ENCODE measurements around the gene SLC12A8.

SLC12A8 gene

DNA sequence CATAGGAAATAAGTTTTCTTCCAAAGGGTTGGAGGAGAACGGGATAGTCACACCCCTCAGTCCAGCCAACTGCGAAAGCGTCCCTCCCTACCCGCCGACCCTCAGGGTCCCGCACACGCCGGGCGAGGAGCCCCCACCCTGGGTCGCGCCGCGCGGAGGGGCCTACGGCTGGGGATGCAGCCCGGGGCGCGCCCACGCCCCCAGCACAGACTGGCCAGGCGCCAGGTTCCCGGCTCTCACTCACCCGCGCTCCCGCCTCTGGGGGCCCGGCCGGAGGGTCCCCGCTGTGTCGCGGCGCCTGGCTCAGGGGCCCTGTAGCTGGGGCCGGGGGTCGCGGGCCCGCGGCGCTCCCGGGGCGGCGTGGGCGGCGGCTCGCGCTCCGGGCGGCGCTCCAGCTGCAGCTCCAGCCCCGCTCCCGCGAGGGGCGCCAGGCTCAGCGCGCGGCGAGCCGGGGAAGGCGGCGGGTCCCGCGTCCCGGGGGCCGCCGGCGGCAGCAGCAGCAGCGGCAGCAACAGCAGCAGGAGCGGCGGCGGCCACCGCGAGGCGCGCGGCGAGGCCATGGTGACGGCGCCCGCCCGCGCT, 157.1 kb downstream of the SLC12A8 start:
- ChIA-PET CTCF (no interaction called here), POLR2A (no interaction called here)
- no peaks in the 10 kb centered on the region for H3K9me3 ChIP-seq (ENCODE audit: control extremely low read depth in 1 of 5, control insufficient read depth in 4 of 5, insufficient read depth in 2 of 5, low read depth in 1 of 5, low read length in 4 of 5)
- no peak overlapping the region for H3K27ac ChIP-seq (ENCODE audit: insufficient read depth in 1 of 2, low read depth in 1 of 2, low read length in 2 of 2, poor library complexity in 1 of 2, severe bottlenecking in 2 of 2)
- H3K4me3 ChIP-seq (ENCODE audit: control insufficient read depth in 1 of 7, extremely low read depth in 1 of 7, insufficient read depth in 4 of 7, low read depth in 2 of 7, low read length in 6 of 7): peak overlapping the region; percentile 54 to 97 (median 87)
- H3K27me3 ChIP-seq (replicated peaks in 2 of 5; ENCODE audit: control insufficient read depth in 4 of 5, insufficient read depth in 5 of 5, low read length in 4 of 5): peaks cover 0 to 4% (median 0%) of the 10 kb centered on the region in 5 experiments
- DNase-seq: peak; percentile 36 to 65 (median 41)
- 0% methylated on average over 66 of the region's 78 CpGs for WGBS (ENCODE audit: insufficient coverage)
- no peaks in the 10 kb centered on the region for H3K36me3 ChIP-seq (ENCODE audit: control insufficient read depth in 4 of 4, insufficient read depth in 4 of 4, low read length in 3 of 4)
- peaks cover 2 to 45% (median 35%) of the 10 kb centered on the region in 4 experiments for H3K4me1 ChIP-seq (ENCODE audit: control extremely low read depth in 1 of 4, control insufficient read depth in 4 of 4, insufficient read depth in 4 of 4, low read length in 3 of 4)

DNA sequence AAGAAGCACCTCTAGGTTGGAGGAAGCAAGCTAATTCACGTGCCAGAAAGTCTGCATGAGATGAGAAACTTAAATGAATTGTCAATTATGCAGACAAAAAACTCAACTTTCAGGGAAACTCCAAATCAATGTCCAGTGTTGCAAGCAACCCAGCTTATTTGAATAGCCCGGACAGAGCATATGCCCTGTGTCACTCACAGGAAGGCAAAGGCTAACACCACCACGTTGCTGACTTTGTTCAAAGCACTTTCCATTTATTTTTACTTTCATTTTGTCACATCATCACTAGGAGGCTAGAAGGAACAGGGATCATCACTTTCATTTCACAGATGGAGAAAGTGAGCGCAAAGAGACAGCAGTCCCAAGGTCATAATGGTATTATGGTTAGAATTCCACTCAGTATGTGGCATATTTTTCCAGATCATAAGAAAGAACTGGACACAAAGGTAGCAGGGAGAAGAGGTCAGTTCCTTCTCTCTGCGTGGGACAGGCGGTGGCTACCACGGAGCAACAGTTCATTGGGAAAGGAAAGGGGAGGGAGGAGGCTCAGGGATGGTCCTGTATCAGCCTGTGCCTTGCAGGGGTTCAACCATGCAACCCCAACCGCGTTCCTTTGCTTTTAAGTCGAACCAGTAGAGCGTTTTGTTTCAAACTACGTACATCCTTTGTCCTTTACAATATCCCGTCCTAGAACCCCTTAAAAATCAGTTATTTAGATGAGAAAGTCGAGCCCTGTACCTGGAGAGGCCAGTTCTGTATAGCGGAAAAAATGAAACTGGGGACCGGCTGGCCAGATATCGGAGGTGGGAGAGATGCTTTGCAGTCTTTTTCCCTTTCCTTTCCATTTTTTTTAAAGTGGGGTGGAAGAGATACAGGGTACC, 157.9 kb downstream of the SLC12A8 start:
- no peaks in the 10 kb centered on the region for H3K36me3 ChIP-seq (ENCODE audit: control insufficient read depth in 4 of 4, insufficient read depth in 4 of 4, low read length in 3 of 4)
- CTCF ChIA-PET: interaction anchor here (1.3 kb wide), 1 partner anchor 9 kb away, joined by 4 read pairs; no protein-coding TSS in a partner anchor
- H3K9me3 ChIP-seq (ENCODE audit: control extremely low read depth in 1 of 5, control insufficient read depth in 4 of 5, insufficient read depth in 2 of 5, low read depth in 1 of 5, low read length in 4 of 5): no peaks in the 10 kb centered on the region
- DNase-seq: peak; percentile 40 to 70 (median 61)
- peaks cover 0 to 2% (median 0%) of the 10 kb centered on the region in 5 experiments for H3K27me3 ChIP-seq (replicated peaks in 2 of 5; ENCODE audit: control insufficient read depth in 4 of 5, insufficient read depth in 5 of 5, low read length in 4 of 5)
- POLR2A ChIA-PET: no interaction called here
- no peak overlapping the region for H3K27ac ChIP-seq (ENCODE audit: insufficient read depth in 1 of 2, low read depth in 1 of 2, low read length in 2 of 2, poor library complexity in 1 of 2, severe bottlenecking in 2 of 2)
- H3K4me1 ChIP-seq (ENCODE audit: control extremely low read depth in 1 of 4, control insufficient read depth in 4 of 4, insufficient read depth in 4 of 4, low read length in 3 of 4): peaks cover 2 to 45% (median 35%) of the 10 kb centered on the region in 4 experiments
- WGBS (ENCODE audit: insufficient coverage): 1% methylated on average over 10 of the region's 17 CpGs
- peak overlapping the region; percentile 54 to 97 (median 87) for H3K4me3 ChIP-seq (ENCODE audit: control insufficient read depth in 1 of 7, extremely low read depth in 1 of 7, insufficient read depth in 4 of 7, low read depth in 2 of 7, low read length in 6 of 7)

DNA sequence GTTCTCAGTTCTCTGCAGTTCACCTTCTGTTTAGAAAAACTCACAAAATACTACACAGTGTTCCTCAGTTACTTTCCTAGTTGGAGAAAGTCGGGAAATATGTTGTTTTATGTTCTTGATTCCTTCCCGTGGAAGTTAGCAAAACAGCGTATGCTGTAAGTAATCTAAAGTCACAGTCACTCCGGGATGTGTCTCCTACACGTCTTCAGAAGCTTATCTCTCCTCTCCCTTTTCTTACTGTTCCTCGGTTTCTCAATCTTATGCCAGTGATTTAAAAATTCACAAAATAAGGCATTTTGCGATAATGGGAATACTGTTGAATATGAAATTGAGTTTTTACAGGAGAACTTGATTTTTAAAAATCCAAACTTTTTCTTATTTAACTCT, 158.5 kb downstream of the SLC12A8 start:
- ChIA-PET CTCF (interaction anchor here (1.3 kb wide), 1 partner anchor 9 kb away, joined by 4 read pairs; no protein-coding TSS in a partner anchor), POLR2A (no interaction called here)
- H3K27me3 ChIP-seq (replicated peaks in 2 of 5; ENCODE audit: control insufficient read depth in 4 of 5, insufficient read depth in 5 of 5, low read length in 4 of 5): peaks cover 0 to 2% (median 0%) of the 10 kb centered on the region in 5 experiments
- WGBS (ENCODE audit: insufficient coverage): 90% methylated on average over 5 of the region's 7 CpGs
- H3K4me1 ChIP-seq (ENCODE audit: control extremely low read depth in 1 of 4, control insufficient read depth in 4 of 4, insufficient read depth in 4 of 4, low read length in 3 of 4): peaks cover 2 to 45% (median 35%) of the 10 kb centered on the region in 4 experiments
- no peak overlapping the region for H3K27ac ChIP-seq (ENCODE audit: insufficient read depth in 1 of 2, low read depth in 1 of 2, low read length in 2 of 2, poor library complexity in 1 of 2, severe bottlenecking in 2 of 2)
- H3K36me3 ChIP-seq (ENCODE audit: control insufficient read depth in 4 of 4, insufficient read depth in 4 of 4, low read length in 3 of 4): no peaks in the 10 kb centered on the region
- H3K9me3 ChIP-seq (ENCODE audit: control extremely low read depth in 1 of 5, control insufficient read depth in 4 of 5, insufficient read depth in 2 of 5, low read depth in 1 of 5, low read length in 4 of 5): no peaks in the 10 kb centered on the region
- H3K4me3 ChIP-seq (ENCODE audit: control insufficient read depth in 1 of 7, extremely low read depth in 1 of 7, insufficient read depth in 4 of 7, low read depth in 2 of 7, low read length in 6 of 7): peak overlapping the region in 6 of 7 experiments; percentile 67 to 97 (median 89)
- DNase-seq: no peak

DNA sequence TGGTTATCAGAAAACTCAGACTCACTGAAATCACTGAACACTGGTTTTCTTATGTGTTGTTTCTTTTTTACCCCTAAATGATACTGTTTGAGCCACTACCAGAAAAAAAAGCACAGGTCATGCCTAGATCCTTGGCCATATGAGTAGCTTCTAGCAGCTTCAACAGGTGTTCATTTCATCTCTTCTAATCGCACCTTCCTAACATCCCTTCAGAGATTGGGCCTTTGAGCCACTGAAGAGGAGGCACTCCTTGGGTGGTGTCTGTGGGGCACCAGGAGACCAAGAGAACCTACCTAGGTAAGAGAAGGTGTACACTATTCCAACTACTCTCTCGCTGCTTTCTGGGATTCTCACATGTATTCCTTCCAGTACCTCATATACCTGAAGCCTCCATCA, 159.2 kb downstream of the SLC12A8 start:
- CTCF ChIA-PET: interaction anchor here (1.3 kb wide), 1 partner anchor 8 kb away, joined by 4 read pairs; no protein-coding TSS in a partner anchor
- Histone ChIP-seq H3K9me3 (ENCODE audit: control extremely low read depth in 1 of 5, control insufficient read depth in 4 of 5, insufficient read depth in 2 of 5, low read depth in 1 of 5, low read length in 4 of 5) (no peaks in the 10 kb centered on the region), H3K27me3 (replicated peaks in 2 of 5; ENCODE audit: control insufficient read depth in 4 of 5, insufficient read depth in 5 of 5, low read length in 4 of 5) (peaks cover 0 to 2% (median 0%) of the 10 kb centered on the region in 5 experiments), H3K36me3 (ENCODE audit: control insufficient read depth in 4 of 4, insufficient read depth in 4 of 4, low read length in 3 of 4) (no peaks in the 10 kb centered on the region), H3K4me3 (ENCODE audit: control insufficient read depth in 1 of 7, extremely low read depth in 1 of 7, insufficient read depth in 4 of 7, low read depth in 2 of 7, low read length in 6 of 7) (no peak overlapping the region), H3K27ac (ENCODE audit: insufficient read depth in 1 of 2, low read depth in 1 of 2, low read length in 2 of 2, poor library complexity in 1 of 2, severe bottlenecking in 2 of 2) (no peak overlapping the region), H3K4me1 (ENCODE audit: control extremely low read depth in 1 of 4, control insufficient read depth in 4 of 4, insufficient read depth in 4 of 4, low read length in 3 of 4) (peaks cover 2 to 45% (median 35%) of the 10 kb centered on the region in 4 experiments)
- POLR2A ChIA-PET: no interaction called here
- 100% methylated on average over 1 of the region's 2 CpGs for WGBS (ENCODE audit: insufficient coverage)
- no peak for DNase-seq

DNA sequence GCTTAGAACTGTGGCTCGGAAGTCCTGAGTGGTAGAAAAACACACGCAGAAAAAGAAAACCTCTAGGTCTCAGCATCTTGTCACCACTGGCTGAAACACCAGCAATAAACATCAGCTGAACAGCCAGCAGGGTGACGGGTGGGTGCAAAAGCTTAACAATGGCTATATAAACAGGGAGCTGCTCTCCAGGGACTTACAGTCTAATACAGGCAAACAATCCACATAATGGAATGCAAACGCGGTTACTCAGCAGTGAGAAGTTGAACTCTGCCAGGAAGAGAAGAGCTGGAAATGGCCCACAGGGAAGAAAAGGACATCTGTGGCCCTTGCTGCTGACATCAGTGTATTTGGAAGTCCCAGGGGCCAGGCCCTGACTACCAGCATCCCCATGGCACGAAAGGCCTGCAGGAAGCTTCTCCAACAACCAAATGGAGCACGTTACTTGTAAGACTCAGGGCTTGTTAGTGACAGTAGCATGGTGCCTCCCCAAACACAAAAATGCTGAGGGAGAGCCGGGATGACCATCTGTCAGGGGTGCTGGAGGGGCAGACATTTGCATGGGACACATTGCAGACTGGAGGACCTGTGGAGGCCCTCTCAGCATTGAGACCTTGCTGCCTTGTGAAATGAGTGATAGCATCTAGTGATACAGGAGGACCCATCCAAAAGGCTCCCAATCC, 159.8 kb downstream of the SLC12A8 start:
- peak overlapping the region in 6 of 7 experiments; percentile 2 to 70 (median 44) for H3K4me3 ChIP-seq (ENCODE audit: control insufficient read depth in 1 of 7, extremely low read depth in 1 of 7, insufficient read depth in 4 of 7, low read depth in 2 of 7, low read length in 6 of 7)
- CTCF ChIA-PET: interaction anchor here (1.8 kb wide), 1 partner anchor 40 kb away, joined by 4 read pairs; no protein-coding TSS in a partner anchor
- no peaks in the 10 kb centered on the region for H3K27me3 ChIP-seq (replicated peaks in 2 of 5; ENCODE audit: control insufficient read depth in 4 of 5, insufficient read depth in 5 of 5, low read length in 4 of 5)
- POLR2A ChIA-PET: interaction anchor here (0.6 kb wide), 1 partner anchor 10 kb away, joined by 3 read pairs; no protein-coding TSS in a partner anchor
- no peaks in the 10 kb centered on the region for H3K9me3 ChIP-seq (ENCODE audit: control extremely low read depth in 1 of 5, control insufficient read depth in 4 of 5, insufficient read depth in 2 of 5, low read depth in 1 of 5, low read length in 4 of 5)
- peaks cover 2 to 45% (median 35%) of the 10 kb centered on the region in 4 experiments for H3K4me1 ChIP-seq (ENCODE audit: control extremely low read depth in 1 of 4, control insufficient read depth in 4 of 4, insufficient read depth in 4 of 4, low read length in 3 of 4)
- peak in 1 of 3 donors; percentile 19 for DNase-seq
- no peaks in the 10 kb centered on the region for H3K36me3 ChIP-seq (ENCODE audit: control insufficient read depth in 4 of 4, insufficient read depth in 4 of 4, low read length in 3 of 4)
- H3K27ac ChIP-seq (ENCODE audit: insufficient read depth in 1 of 2, low read depth in 1 of 2, low read length in 2 of 2, poor library complexity in 1 of 2, severe bottlenecking in 2 of 2): peak overlapping the region in 1 of 2 experiments; percentile 28
- WGBS (ENCODE audit: insufficient coverage): 61% methylated on average over 8 of the region's 8 CpGs

DNA sequence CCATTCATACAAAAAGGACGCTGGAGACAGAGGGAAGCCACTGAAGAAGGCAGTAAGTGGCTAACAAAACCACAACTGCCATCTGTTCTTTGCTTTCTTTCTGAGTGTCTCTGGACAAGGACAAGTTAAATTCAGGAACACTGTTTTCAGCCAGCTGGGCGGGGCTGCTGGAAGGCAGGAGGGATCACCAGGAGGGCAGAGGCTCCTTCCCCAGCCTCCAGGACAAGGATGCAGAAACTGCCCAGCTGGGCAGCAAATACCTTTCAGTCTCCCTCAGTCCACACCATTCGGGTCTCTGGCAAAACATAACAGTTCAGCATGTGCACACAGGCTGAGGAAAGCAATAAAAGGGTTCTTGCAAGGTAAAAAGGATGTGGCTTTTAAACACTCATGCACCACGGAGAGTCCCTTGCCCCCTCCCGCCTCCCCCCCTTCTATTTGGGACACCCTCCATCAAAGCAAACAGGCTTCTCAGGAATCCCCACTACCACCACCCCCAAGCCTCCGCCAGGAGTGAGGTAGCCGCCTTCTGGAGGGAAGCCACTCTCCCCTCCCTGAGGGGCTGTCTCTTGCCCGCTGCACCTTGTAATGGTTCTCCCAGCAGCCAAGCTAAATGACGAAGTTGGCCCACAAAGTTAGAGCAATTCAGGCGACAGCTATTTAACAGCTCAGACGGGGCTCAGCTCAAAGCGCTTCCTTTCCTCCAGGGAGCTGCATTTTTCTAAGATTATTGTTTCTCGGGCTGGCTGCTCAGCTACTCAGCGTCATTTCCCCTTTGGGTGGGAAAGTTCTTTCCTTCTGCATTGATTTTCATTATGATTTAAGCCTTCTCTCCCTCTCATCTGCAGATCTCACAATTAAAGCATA, 160.6 kb downstream of the SLC12A8 start:
- H3K27ac ChIP-seq (ENCODE audit: insufficient read depth in 1 of 2, low read depth in 1 of 2, low read length in 2 of 2, poor library complexity in 1 of 2, severe bottlenecking in 2 of 2): peak overlapping the region in 1 of 2 experiments; percentile 28
- DNase-seq: peak; percentile 36 to 81 (median 73)
- H3K36me3 ChIP-seq (ENCODE audit: control insufficient read depth in 4 of 4, insufficient read depth in 4 of 4, low read length in 3 of 4): peaks cover 0 to 2% (median 0%) of the 10 kb centered on the region in 4 experiments
- no peaks in the 10 kb centered on the region for H3K27me3 ChIP-seq (replicated peaks in 2 of 5; ENCODE audit: control insufficient read depth in 4 of 5, insufficient read depth in 5 of 5, low read length in 4 of 5)
- ChIA-PET CTCF (interaction anchor here (1.8 kb wide), 1 partner anchor 40 kb away, joined by 4 read pairs; no protein-coding TSS in a partner anchor), POLR2A (interaction anchor here (0.6 kb wide), 1 partner anchor 9 kb away, joined by 3 read pairs; no protein-coding TSS in a partner anchor)
- H3K4me1 ChIP-seq (ENCODE audit: control extremely low read depth in 1 of 4, control insufficient read depth in 4 of 4, insufficient read depth in 4 of 4, low read length in 3 of 4): peaks cover 2 to 45% (median 35%) of the 10 kb centered on the region in 4 experiments
- H3K9me3 ChIP-seq (ENCODE audit: control extremely low read depth in 1 of 5, control insufficient read depth in 4 of 5, insufficient read depth in 2 of 5, low read depth in 1 of 5, low read length in 4 of 5): no peaks in the 10 kb centered on the region
- 3% methylated on average over 13 of the region's 14 CpGs for WGBS (ENCODE audit: insufficient coverage)
- peak overlapping the region in 6 of 7 experiments; percentile 2 to 70 (median 44) for H3K4me3 ChIP-seq (ENCODE audit: control insufficient read depth in 1 of 7, extremely low read depth in 1 of 7, insufficient read depth in 4 of 7, low read depth in 2 of 7, low read length in 6 of 7)
